ENCODE measurements around the gene HNRNPU.

DNA sequence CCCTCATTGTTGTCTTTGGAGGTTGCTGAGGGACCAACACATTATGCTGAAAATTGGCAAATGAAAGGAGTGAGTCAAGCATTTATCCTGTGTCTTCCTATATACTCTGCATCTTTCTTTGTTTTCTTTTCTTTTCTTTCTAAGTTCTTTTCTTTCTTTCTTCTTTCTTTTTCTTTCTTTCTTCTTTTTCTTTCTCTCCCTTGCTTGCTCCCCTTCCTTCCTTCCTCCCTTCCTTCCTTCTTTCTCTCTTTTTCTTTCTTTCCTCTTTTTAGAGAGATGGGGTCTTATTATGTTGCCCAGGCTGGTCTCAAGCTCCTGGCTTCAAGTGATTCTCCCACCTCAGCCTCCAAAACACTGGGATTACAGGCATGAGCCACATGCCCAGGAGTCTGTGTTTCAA, 57.2 kb downstream of the HNRNPU start:
- TF ChIP-seq ARNTL (CRISPR knock-in tag; IDR thresholded peaks at IDR 0.05; ENCODE audit: borderline replicate concordance, low read depth) (no peak), ZNF70 (CRISPR knock-in tag; IDR thresholded peaks at IDR 0.05) (no peak), SNAI2 (CRISPR knock-in tag; IDR thresholded peaks at IDR 0.05) (no peak), ZNF8 (CRISPR knock-in tag; IDR thresholded peaks at IDR 0.05) (no peak), ISL1 (CRISPR knock-in tag; IDR thresholded peaks at IDR 0.05) (no peak)
- TF ChIP-seq, protein P1, sequence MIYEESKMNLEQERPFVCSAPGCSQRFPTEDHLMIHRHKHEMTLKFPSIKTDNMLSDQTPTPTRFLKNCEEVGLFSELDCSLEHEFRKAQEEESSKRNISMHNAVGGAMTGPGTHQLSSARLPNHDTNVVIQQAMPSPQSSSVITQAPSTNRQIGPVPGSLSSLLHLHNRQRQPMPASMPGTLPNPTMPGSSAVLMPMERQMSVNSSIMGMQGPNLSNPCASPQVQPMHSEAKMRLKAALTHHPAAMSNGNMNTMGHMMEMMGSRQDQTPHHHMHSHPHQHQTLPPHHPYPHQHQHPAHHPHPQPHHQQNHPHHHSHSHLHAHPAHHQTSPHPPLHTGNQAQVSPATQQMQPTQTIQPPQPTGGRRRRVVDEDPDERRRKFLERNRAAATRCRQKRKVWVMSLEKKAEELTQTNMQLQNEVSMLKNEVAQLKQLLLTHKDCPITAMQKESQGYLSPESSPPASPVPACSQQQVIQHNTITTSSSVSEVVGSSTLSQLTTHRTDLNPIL (CRISPR knock-in tag; IDR thresholded peaks at IDR 0.05; ENCODE audit: low read depth) = no peak
- TF ChIP-seq, protein P2, sequence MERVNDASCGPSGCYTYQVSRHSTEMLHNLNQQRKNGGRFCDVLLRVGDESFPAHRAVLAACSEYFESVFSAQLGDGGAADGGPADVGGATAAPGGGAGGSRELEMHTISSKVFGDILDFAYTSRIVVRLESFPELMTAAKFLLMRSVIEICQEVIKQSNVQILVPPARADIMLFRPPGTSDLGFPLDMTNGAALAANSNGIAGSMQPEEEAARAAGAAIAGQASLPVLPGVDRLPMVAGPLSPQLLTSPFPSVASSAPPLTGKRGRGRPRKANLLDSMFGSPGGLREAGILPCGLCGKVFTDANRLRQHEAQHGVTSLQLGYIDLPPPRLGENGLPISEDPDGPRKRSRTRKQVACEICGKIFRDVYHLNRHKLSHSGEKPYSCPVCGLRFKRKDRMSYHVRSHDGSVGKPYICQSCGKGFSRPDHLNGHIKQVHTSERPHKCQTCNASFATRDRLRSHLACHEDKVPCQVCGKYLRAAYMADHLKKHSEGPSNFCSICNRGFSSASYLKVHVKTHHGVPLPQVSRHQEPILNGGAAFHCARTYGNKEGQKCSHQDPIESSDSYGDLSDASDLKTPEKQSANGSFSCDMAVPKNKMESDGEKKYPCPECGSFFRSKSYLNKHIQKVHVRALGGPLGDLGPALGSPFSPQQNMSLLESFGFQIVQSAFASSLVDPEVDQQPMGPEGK (CRISPR knock-in tag; IDR thresholded peaks at IDR 0.05; ENCODE audit: borderline replicate concordance) = no peak
- TF ChIP-seq, protein P3, sequence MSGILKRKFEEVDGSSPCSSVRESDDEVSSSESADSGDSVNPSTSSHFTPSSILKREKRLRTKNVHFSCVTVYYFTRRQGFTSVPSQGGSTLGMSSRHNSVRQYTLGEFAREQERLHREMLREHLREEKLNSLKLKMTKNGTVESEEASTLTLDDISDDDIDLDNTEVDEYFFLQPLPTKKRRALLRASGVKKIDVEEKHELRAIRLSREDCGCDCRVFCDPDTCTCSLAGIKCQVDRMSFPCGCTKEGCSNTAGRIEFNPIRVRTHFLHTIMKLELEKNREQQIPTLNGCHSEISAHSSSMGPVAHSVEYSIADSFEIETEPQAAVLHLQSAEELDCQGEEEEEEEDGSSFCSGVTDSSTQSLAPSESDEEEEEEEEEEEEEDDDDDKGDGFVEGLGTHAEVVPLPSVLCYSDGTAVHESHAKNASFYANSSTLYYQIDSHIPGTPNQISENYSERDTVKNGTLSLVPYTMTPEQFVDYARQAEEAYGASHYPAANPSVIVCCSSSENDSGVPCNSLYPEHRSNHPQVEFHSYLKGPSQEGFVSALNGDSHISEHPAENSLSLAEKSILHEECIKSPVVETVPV (CRISPR knock-in tag; IDR thresholded peaks at IDR 0.05) = no peak
- TF ChIP-seq, protein P4, sequence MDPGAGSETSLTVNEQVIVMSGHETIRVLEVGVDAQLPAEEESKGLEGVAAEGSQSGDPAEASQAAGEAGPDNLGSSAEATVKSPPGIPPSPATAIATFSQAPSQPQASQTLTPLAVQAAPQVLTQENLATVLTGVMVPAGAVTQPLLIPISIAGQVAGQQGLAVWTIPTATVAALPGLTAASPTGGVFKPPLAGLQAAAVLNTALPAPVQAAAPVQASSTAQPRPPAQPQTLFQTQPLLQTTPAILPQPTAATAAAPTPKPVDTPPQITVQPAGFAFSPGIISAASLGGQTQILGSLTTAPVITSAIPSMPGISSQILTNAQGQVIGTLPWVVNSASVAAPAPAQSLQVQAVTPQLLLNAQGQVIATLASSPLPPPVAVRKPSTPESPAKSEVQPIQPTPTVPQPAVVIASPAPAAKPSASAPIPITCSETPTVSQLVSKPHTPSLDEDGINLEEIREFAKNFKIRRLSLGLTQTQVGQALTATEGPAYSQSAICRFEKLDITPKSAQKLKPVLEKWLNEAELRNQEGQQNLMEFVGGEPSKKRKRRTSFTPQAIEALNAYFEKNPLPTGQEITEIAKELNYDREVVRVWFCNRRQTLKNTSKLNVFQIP (CRISPR knock-in tag; IDR thresholded peaks at IDR 0.05; ENCODE audit: borderline replicate concordance, low read depth) = no peak

Measured in SK-N-SH treated with all-trans-retinoic acid at 6 μM for 48 hours (cell line).